IPS-18c (cell line): ENCODE measurements around the gene FGD2.

ENCODE experiments used
- H3K4me3 ChIP-seq: 2 replicates; pipeline ENCODE4 v1.7.0; 2013; ENCODE audit warnings: low read depth, mild to moderate bottlenecking, low read length, moderate library complexity; ENCODE audit not compliant: insufficient read depth
- H3K9me3 ChIP-seq: one replicate; pipeline ENCODE4 v1.6.1; 2013; ENCODE audit warnings: mild to moderate bottlenecking, low read length, moderate library complexity; ENCODE audit not compliant: control insufficient read depth, insufficient read depth

FGD2 gene, protein sequence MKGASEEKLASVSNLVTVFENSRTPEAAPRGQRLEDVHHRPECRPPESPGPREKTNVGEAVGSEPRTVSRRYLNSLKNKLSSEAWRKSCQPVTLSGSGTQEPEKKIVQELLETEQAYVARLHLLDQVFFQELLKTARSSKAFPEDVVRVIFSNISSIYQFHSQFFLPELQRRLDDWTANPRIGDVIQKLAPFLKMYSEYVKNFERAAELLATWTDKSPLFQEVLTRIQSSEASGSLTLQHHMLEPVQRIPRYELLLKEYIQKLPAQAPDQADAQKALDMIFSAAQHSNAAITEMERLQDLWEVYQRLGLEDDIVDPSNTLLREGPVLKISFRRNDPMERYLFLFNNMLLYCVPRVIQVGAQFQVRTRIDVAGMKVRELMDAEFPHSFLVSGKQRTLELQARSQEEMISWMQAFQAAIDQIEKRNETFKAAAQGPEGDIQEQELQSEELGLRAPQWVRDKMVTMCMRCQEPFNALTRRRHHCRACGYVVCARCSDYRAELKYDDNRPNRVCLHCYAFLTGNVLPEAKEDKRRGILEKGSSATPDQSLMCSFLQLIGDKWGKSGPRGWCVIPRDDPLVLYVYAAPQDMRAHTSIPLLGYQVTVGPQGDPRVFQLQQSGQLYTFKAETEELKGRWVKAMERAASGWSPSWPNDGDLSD

DNA sequence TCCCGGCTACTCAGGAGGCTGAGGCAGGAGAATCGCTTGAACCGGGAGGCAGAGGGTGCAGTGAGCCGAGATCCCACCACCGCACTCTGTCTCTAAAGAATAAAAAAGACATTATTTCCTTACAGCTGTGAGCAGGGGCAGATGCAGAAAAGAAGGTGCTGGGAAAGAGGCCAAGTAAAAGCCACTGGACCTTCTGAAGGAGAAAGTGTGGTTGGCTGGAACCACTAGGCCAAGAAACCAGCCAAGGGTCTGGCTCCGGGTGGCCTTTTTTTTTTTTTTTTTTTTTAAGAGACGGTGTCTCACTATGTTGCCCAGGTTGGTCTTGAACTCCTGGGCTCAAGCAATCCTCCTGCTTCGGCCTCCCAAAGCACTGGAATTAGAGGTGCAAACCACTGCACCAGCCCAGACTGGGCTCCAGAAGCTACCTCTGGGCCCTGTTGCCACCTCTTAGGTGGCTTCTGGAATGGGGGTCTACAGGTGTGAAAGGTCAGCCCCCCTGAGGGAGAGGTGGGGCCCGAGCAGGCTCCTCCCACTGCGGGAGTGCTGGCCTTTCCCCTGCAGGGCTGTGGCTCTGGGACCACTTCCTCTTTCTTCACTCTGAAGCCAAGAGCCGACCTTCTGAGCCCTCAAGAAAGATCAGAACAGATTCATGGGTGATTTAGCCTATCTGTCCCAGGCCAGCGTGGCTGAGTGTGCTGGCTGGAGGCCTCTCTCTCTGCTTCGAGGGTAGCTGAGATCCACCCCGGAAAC, at the start of gene FGD2:
Gene FGD2 (plus strand): TSS at position 595 of the 750 bp plus-strand sequence. CDS start 163 bp downstream, outside the sequence.
- Histone ChIP-seq H3K4me3 (no peak within 1 kb of the TSS), H3K9me3 (no peaks in the 10 kb centered on the region)

DNA sequence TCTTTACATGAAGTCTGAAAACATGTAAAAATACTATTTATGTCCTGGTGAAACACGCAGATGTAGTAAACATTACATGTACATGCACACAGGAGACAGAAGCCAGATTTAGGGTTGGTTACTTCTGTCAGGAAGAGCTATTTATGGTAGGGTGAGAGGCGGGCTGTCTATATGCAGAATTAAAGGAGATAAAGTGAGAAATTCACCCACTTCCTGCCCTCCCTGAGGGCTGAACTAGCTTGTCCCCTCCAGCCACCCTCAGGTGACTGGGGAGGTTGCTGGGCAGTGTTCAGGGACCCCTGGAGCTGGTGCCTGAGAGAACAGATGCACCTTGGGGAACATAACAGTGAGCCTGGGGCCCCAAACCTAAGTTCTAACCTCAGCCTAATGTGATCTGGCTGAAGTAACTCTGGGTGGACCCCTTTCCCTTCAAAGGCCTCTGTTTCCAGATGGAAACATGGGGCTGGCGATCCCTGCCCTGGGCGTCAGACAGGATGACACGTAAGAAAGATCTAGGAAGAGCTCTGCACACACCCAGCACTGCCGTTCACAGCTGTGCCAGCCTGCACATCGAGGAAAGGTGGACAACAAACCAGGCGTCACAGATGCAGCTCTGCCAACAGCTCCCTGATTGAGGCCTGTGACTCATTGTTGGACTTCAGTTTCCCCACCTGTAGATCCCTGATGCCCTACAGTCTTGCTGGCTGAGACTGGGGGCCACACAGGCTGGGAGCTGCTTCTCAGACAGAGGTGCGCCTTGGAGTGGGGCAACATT, 49.6 kb upstream of the FGD2 start:
- Histone ChIP-seq H3K4me3 (no peak overlapping the region), H3K9me3 (no peaks in the 10 kb centered on the region)

DNA sequence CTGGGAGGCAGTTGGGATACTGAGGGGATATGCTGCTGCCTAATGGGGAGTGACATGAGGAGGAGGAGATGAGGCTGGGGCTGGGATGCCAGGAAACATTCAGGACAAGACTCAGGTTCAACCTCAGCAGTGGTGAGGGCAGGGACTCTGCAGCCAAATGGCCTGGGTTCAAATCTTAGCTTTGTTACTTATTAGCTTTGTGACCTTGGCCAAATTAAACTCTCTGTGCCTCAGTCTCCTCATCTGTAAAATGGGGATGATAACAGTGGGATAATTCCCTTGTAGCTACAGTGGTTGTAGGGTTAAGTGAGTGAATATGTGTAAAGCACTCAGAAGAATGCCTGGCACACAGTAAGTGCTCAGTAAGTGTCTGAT, 49.0 kb upstream of the FGD2 start:
- H3K4me3 ChIP-seq = no peak overlapping the region
- no peaks in the 10 kb centered on the region for H3K9me3 ChIP-seq

DNA sequence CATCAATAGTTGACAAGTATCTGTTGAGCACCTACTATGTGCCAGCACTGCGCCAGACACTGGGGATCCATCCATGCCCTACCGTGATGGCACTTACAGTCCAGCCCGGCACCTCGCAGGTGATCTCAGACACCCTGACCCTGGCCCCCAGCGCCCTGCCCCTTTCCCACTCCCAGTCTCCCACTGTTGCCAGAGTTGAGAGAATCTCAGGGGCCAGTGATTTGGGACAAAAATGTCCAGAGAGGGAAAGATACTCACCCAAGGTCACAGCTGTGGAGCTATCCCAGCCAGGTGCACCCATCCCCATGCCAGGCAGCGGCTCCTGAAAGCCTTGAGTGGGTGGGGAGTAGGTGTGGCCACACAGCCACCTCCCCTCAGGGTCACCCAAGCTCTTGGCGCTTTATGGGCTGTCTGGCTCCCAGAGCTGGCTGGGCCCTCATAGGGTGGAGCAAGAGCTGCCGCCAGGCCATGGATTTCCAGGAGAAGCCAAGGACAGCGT, 47.6 kb upstream of the FGD2 start:
- no peak overlapping the region for H3K4me3 ChIP-seq
- H3K9me3 ChIP-seq = no peaks in the 10 kb centered on the region

DNA sequence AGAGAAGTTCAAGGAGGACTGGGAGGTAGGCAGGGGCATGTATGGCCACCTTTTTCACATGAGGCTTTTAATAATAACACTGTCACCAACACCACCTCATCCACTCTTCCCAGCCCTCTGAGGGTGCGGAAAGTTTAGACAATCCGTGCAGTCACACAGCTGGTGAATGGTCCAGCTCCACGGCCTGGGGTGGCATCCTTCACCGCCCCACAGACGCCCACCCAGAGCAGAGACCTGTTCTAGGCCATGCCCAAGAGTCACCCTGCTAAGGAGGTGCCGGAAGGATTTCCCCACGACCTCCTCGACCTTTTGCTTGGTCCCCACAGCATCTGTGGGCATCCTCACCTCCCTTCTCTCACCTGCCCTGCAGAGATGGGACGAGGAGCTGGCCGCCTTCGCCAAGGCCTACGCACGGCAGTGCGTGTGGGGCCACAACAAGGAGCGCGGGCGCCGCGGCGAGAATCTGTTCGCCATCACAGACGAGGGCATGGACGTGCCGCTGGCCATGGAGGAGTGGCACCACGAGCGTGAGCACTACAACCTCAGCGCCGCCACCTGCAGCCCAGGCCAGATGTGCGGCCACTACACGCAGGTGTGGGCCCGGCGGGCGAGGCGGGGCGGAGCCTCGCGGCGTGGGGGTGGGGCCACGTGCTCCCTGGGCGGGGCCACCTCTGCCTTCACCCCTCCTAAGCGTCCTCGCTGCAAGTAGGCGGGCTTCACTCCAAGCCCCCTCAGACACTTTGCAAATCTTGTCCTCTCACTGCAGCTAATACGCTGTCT, 46.5 kb upstream of the FGD2 start:
- Histone ChIP-seq H3K9me3 (no peaks in the 10 kb centered on the region), H3K4me3 (no peak overlapping the region)

DNA sequence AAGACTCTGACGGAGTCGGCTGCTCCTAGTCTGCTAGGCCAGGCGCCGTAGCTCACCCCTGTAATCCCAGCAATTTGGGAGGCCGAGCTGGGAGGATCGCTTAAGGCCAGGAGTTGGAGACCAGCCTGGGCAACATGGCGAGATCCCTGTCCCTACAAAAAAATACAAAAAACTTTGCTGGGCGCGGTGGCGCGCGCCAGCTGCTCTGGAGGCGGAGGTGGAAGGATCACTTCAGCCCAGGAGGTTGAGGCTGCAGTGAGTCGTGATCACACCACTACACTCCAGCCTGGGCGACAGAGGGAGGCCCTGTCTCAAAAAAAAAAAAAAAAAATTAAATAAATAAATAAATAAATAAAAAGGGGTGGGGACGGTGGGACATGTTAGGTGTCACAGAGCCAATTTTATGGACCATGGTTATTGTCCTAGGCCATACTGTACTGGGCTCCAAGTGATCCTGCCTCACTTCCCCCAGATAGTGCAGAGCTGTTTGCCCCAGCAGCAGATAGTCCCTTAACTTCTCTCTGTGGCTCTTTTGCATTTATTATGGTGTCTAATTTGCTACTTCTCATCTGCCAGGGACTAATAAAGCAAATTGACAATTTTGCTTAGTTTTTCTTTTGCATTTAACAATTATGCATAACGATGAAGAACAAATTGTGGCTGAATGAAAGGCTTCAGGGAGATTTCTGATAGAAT, 45.8 kb upstream of the FGD2 start:
- H3K4me3 ChIP-seq = no peak overlapping the region
- no peaks in the 10 kb centered on the region for H3K9me3 ChIP-seq

DNA sequence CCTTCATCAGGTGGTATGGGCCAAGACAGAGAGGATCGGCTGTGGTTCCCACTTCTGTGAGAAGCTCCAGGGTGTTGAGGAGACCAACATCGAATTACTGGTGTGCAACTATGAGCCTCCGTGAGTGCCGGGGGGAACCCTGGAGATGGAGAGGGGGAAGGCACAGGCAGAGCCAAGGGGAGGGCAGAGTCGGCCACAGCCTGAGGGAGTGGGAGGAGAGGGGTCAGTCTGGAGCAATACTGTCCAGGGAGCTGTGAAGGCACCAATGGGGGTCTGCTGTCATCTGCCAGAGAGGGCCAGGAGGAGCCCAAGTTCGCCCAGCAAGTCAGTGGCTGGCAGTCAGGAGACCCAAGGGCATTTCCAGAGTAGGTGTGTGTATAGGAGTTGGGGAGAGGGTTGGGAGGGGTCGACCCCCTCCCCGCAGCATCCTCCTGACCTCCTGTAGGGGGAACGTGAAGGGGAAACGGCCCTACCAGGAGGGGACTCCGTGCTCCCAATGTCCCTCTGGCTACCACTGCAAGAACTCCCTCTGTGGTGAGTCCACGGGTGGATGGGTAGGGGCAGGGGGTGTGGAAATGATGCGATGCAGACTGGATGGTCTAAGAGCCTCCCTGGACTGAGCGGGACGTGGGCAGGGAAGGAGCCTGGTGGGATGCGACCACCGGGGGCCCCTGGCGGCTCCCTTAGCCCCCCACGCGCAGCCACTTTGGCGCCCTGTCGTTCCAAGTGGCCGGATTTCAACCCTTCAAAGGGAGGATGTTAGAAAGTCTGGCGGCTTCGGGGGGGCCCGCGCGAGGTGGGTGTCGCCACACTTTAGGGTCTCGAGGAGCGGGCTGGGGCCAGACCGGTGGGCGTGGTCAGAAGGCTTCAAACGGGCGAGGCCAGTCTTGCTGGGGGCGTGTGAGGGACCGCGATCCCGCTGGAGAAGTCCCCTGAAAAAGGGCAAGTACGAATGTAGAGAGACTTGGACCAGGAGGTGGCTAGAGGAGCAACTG, 43.7 kb upstream of the FGD2 start:
- H3K4me3 ChIP-seq = no peak overlapping the region
- no peaks in the 10 kb centered on the region for H3K9me3 ChIP-seq

DNA sequence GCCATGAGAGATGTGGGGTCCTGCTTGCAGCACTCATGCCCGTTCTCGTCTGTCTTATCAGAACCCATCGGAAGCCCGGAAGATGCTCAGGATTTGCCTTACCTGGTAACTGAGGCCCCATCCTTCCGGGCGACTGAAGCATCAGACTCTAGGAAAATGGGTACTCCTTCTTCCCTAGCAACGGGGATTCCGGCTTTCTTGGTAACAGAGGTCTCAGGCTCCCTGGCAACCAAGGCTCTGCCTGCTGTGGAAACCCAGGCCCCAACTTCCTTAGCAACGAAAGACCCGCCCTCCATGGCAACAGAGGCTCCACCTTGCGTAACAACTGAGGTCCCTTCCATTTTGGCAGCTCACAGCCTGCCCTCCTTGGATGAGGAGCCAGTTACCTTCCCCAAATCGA, 42.6 kb upstream of the FGD2 start:
- H3K9me3 ChIP-seq = no peaks in the 10 kb centered on the region
- no peak overlapping the region for H3K4me3 ChIP-seq

DNA sequence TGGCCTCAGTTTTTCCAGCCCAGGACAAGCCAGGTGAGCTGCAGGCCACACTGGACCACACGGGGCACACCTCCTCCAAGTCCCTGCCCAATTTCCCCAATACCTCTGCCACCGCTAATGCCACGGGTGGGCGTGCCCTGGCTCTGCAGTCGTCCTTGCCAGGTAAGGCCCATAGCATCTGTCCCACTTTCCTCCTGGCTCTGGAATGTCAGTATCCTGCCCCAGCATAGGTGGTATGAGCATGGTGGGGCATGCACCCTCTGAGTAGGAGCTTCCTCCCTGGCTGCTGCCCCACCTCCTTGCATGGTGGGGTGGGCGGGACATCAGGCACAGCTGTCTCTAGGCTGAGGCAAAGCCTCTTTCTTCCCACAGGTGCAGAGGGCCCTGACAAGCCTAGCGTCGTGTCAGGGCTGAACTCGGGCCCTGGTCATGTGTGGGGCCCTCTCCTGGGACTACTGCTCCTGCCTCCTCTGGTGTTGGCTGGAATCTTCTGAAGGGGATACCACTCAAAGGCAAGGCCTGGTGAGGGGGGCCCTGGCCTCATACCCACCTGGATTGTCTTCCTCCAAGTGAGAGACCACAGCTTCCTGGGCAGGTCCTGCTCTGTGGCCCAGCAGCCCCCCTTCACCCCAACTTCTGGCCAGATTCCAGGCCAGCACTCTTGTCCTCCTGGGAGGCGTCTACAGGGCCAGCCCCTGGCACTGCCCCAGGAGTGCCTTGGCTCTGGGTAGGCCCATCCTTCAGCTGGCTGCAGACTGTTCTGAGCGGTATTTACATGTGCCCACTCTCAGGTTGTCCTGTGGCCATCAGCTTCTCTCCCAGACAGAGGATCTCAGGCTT, 41.8 kb upstream of the FGD2 start:
- Histone ChIP-seq H3K4me3 (no peak overlapping the region; the same call in 1 of the 2 replicates), H3K9me3 (no peaks in the 10 kb centered on the region)

DNA sequence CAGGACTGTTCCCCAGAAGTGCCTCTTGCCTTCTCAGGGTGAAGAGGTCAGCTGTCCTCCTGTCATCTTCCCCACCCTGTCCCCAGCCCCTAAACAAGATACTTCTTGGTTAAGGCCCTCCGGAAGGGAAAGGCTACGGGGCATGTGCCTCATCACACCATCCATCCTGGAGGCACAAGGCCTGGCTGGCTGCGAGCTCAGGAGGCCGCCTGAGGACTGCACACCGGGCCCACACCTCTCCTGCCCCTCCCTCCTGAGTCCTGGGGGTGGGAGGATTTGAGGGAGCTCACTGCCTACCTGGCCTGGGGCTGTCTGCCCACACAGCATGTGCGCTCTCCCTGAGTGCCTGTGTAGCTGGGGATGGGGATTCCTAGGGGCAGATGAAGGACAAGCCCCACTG, 41.1 kb upstream of the FGD2 start:
- no peaks in the 10 kb centered on the region for H3K9me3 ChIP-seq
- no peak overlapping the region for H3K4me3 ChIP-seq

DNA sequence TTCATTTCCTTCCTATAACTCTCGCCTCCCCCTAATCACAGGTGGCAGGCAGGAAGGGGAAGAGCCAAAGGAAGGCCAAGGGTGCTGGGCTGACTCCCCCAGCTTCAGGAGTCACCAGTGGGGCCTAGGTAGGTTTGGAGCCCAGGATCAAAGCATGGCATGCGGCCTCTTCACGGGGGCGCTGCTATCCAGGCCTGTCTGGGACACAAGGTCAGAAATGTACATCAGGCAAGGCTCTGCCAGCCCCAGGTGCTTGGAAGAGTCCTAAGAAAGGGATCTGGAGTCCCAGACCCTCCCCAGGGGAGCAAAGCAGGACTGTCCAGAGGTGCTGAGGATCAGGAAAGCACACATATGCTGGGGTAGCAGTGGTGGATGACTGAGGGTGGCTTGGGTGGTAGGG, 40.5 kb upstream of the FGD2 start:
- no peak overlapping the region for H3K4me3 ChIP-seq
- H3K9me3 ChIP-seq = no peaks in the 10 kb centered on the region

DNA sequence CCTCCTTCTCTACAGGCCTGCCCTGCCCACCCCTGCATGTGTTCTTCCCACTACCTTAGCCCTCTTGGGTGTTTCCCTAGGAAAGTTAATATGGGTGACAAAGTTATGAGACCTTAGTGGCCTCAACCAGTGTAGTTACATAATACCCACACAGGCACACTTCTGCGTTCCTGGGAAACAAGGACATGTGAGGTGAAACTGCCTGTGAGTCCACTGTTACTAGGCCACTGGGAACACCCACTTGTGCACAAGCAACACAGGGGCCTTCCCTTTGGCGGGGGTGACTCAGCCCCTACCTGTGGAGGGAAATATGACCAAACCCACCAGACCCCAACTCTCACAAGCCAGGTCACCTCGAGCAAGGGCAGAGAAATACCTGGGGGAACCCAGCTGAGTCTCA, 38.2 kb upstream of the FGD2 start:
- no peaks in the 10 kb centered on the region for H3K9me3 ChIP-seq

DNA sequence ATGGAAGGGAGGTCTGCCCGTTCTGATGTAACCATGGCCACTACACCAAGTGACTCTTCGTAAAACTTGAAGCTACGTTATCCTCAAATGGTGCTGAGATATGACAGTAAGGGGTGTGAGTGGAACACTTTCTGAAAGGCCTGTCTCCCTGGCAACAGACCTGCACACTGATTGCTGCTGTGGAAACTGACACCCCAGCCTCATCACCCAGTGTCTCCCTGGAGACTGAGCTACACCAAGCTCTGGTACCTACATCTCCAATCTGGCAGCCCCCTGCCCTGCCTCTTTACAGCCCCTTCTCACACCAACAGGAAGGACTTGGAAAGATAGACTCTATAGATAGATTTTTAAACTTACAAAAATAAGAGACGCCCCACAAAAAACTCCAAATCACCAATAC, 37.7 kb upstream of the FGD2 start:
- Histone ChIP-seq H3K9me3 (no peaks in the 10 kb centered on the region), H3K4me3 (no peak overlapping the region)

More for the DNA sequence above, 38.2 kb upstream of the FGD2 start:
- no peak overlapping the region for H3K4me3 ChIP-seq

DNA sequence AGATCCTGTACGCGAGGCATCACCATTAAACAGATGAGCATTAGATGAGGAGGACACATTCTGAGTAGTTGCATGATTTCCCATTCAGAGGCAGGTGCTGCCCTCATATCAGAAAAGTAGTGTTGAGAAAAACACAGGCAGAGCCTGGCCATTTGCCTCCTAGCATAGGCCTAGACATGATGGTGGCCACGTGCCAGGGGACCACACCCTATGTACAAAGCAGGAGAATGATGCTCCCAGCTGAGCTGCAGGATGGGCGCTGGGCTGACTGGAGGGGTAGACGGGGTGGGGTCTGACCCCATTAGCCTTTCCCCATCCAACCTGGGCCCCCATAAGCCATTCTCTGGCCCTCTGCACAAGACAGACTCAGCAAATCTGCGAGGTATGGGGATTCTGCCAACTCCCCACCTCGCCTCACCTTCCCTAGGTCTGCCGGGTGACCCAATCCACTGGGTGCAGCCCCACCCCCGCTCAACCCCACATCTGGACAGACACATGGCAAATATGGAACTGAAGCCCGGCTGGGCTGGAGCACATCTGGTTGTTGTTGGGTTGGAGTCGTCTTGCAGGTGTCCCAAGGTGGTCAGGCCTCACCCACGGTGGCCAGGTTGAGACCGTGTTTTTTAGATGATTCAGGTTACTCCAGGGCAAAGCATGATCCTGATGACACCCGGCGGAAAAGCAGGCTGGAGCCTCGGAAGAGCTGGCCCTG, 37.0 kb upstream of the FGD2 start:
- Histone ChIP-seq H3K9me3 (no peaks in the 10 kb centered on the region), H3K4me3 (no peak overlapping the region)
